GM19238 (cell line): ENCODE results near the gene ZNF132.
"Not testable (repeated sequence)": the region's sequence is repeated elsewhere in the genome, so short reads cannot be mapped to it uniquely, and the experiment has no call there.

ENCODE experiments used
- DNase-seq: peaks from one replicate; pipeline ENCODE4 v3.0.0; 2011; ENCODE audit warnings: low spot score; ENCODE audit not compliant: insufficient read length

Gene ZNF132

GRCh38 chr19:58468216-58468839, 28.4 kb upstream of the ZNF132 start:
- DNase-seq = no peak

- DNase-seq = peak; percentile 98
These were observed 27.0 kb upstream of the ZNF132 start, which contains the start of gene ZNF324 for GRCh38 chr19:58466760-58467589. TSS of gene ZNF324 (plus strand) at chr19:58467080. CDS start at chr19:58469186, 2,106 bp downstream.

GRCh38 chr19:58466089-58466759, 26.3 kb upstream of the ZNF132 start:
- DNase-seq = no peak

- no peak for DNase-seq
These were observed 20.1 kb upstream of the ZNF132 start for GRCh38 chr19:58460039-58460438.

- no peak for DNase-seq
These were observed 16.2 kb upstream of the ZNF132 start for GRCh38 chr19:58456111-58456510.

- DNase-seq = no peak
These were observed 15.4 kb upstream of the ZNF132 start for GRCh38 chr19:58455306-58455705.

- DNase-seq = no peak
These were observed 13.8 kb upstream of the ZNF132 start for GRCh38 chr19:58453743-58454142.

- DNase-seq = peak; percentile 97
These were observed 11.6 kb upstream of the ZNF132 start, which contains the start of gene ZNF324B for GRCh38 chr19:58451358-58452101. TSS of gene ZNF324B (plus strand) at chr19:58451622. CDS start at chr19:58453702, 2,080 bp downstream.

- DNase-seq = no peak
These were observed 11.0 kb upstream of the ZNF132 start for GRCh38 chr19:58450856-58451357.

GRCh38 chr19:58449980-58450379, 10.0 kb upstream of the ZNF132 start:
- not testable (repeated sequence) for DNase-seq

- not testable (repeated sequence) for DNase-seq
These were observed 8.9 kb upstream of the ZNF132 start for GRCh38 chr19:58448860-58449259.

GRCh38 chr19:58442986-58443385, 3.0 kb upstream of the ZNF132 start:
- DNase-seq = not testable (repeated sequence)

GRCh38 chr19:58440556-58440955, 603 bp upstream of the ZNF132 start:
- no peak for DNase-seq

- no peak for DNase-seq
These were observed 5.7 kb downstream of the ZNF132 start for GRCh38 chr19:58434217-58434616.

- no peak for DNase-seq
These were observed 10.2 kb downstream of the ZNF132 start for GRCh38 chr19:58429745-58430144.

GRCh38 chr19:58428617-58429016, 11.3 kb downstream of the ZNF132 start:
- DNase-seq = no peak

- DNase-seq = no peak
These were observed 22.9 kb downstream of the ZNF132 start for GRCh38 chr19:58417071-58417470.

- DNase-seq = no peak
These were observed 23.3 kb downstream of the ZNF132 start for GRCh38 chr19:58416604-58417003.

GRCh38 chr19:58409010-58409790, 30.8 kb downstream of the ZNF132 start:
- no peak for DNase-seq
